ENCODE results near the gene PRRX2. TPM values are rescaled to one million over a fixed set of nuclear protein-coding genes. Genes with fewer than 3 reads are reported as not detected.

PRRX2 gene
- total and polyA plus RNA-seq, 9 of the 15 experiments (the other 6 are each of a cell fraction or from before 2014, with no cell fraction given): 0.21 TPM; not detected in 8

DNA sequence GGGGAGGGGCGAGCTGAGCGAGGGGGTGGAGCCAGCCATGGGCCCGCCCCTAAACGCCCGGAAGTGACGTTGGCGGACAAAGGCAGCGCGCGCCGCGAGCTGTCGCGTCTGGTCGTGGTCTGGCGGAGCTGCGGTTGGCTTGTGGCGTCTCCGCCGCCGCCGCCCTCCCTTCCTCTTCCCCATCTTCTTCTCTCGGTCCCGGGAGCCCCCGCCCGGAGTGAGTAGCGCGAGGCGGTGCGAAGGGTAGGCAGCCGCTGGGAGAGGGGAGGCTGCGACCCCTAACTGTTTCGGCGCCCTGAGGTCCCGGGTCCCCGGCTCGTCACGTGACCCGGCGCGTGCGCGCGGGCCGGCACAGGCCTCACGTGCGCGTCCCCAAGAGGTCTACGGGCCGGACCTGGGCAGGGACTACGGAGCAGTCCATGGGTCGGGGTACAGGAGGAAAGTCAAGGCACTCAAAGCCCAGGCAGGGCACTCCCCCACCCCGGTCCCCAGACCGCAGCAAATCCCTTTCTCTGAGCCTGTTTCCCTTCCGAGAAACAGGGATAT, 39.3 kb upstream of the PRRX2 start, which contains the start of gene NTMT1 (continued):
- TF ChIP-seq, protein P1, sequence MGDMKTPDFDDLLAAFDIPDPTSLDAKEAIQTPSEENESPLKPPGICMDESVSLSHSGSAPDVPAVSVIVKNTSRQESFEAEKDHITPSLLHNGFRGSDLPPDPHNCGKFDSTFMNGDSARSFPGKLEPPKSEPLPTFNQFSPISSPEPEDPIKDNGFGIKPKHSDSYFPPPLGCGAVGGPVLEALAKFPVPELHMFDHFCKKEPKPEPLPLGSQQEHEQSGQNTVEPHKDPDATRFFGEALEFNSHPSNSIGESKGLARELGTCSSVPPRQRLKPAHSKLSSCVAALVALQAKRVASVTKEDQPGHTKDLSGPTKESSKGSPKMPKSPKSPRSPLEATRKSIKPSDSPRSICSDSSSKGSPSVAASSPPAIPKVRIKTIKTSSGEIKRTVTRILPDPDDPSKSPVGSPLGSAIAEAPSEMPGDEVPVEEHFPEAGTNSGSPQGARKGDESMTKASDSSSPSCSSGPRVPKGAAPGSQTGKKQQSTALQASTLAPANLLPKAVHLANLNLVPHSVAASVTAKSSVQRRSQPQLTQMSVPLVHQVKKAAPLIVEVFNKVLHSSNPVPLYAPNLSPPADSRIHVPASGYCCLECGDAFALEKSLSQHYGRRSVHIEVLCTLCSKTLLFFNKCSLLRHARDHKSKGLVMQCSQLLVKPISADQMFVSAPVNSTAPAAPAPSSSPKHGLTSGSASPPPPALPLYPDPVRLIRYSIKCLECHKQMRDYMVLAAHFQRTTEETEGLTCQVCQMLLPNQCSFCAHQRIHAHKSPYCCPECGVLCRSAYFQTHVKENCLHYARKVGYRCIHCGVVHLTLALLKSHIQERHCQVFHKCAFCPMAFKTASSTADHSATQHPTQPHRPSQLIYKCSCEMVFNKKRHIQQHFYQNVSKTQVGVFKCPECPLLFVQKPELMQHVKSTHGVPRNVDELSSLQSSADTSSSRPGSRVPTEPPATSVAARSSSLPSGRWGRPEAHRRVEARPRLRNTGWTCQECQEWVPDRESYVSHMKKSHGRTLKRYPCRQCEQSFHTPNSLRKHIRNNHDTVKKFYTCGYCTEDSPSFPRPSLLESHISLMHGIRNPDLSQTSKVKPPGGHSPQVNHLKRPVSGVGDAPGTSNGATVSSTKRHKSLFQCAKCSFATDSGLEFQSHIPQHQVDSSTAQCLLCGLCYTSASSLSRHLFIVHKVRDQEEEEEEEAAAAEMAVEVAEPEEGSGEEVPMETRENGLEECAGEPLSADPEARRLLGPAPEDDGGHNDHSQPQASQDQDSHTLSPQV (IDR thresholded peaks at IDR 0.05): 0 out of 2 replicates have a peak, but pooled peaks have one; percentile 16
- TF ChIP-seq ZNF76 (CRISPR knock-in tag; IDR thresholded peaks at IDR 0.05; ENCODE audit: borderline replicate concordance): peak; percentile 65; the same call in 1 of the 2 replicates
- TF ChIP-seq LCOR (CRISPR knock-in tag; IDR thresholded peaks at IDR 0.05): 0 out of 2 replicates have a peak, but pooled peaks have one; percentile 79
- TF ChIP-seq MTA1 (IDR thresholded peaks at IDR 0.05; ENCODE audit: borderline replicate concordance): peak; percentile 68; the same call in 1 of the 2 replicates
- peak; percentile 81 for TF ChIP-seq GTF2E2 (tag; IDR thresholded peaks at IDR 0.05)
- peak; percentile 51 for TF ChIP-seq BCOR (IDR thresholded peaks at IDR 0.05)
- TF ChIP-seq ZNF224 (CRISPR knock-in tag; IDR thresholded peaks at IDR 0.05): no peak
- 0 out of 2 replicates have a peak, but pooled peaks have one; percentile 43 for TF ChIP-seq ZNF77 (CRISPR knock-in tag; IDR thresholded peaks at IDR 0.05)
- 0 out of 4 replicates have a peak, but pooled peaks of 1 of the 2 experiments have one; percentile 50 for TF ChIP-seq NONO (IDR thresholded peaks at IDR 0.05; ENCODE audit: low read depth in 2 of 2, low read length in 1 of 2)
- TF ChIP-seq, protein P2, sequence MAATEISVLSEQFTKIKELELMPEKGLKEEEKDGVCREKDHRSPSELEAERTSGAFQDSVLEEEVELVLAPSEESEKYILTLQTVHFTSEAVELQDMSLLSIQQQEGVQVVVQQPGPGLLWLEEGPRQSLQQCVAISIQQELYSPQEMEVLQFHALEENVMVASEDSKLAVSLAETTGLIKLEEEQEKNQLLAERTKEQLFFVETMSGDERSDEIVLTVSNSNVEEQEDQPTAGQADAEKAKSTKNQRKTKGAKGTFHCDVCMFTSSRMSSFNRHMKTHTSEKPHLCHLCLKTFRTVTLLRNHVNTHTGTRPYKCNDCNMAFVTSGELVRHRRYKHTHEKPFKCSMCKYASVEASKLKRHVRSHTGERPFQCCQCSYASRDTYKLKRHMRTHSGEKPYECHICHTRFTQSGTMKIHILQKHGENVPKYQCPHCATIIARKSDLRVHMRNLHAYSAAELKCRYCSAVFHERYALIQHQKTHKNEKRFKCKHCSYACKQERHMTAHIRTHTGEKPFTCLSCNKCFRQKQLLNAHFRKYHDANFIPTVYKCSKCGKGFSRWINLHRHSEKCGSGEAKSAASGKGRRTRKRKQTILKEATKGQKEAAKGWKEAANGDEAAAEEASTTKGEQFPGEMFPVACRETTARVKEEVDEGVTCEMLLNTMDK (IDR thresholded peaks at IDR 0.05; ENCODE audit: borderline replicate concordance, insufficient read depth, low read depth, low read length, poor library complexity, severe bottlenecking): peak; percentile 1
- TF ChIP-seq NFIC (IDR thresholded peaks at IDR 0.05): peak; percentile 33; the same call in 1 of the 2 replicates
- TF ChIP-seq ZNF165 (CRISPR knock-in tag; IDR thresholded peaks at IDR 0.05; ENCODE audit: borderline replicate concordance): no peak
- peak; percentile 12 for TF ChIP-seq PCBP2 (IDR thresholded peaks at IDR 0.05; ENCODE audit: low read depth, low read length, poor library complexity, severe bottlenecking)
- TF ChIP-seq JUND (IDR thresholded peaks at IDR 0.05; ENCODE audit: borderline replicate concordance, low read depth, low read length): peak; percentile 59; the same call in 1 of the 2 replicates
- no peak for TF ChIP-seq JUND (tag; IDR thresholded peaks at IDR 0.05; ENCODE audit: borderline replicate concordance, low read depth, low read length)
- peak; percentile 64; the same call in 1 of the 2 replicates for TF ChIP-seq NR1H2 (CRISPR knock-in tag; IDR thresholded peaks at IDR 0.05)
- TF ChIP-seq ZNF175 (CRISPR knock-in tag; IDR thresholded peaks at IDR 0.05; ENCODE audit: low read depth): no peak
- TF ChIP-seq, protein P3, sequence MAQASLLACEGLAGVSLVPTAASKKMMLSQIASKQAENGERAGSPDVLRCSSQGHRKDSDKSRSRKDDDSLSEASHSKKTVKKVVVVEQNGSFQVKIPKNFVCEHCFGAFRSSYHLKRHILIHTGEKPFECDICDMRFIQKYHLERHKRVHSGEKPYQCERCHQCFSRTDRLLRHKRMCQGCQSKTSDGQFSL (CRISPR knock-in tag; IDR thresholded peaks at IDR 0.05): no peak
- TF ChIP-seq, protein P3 (tag; IDR thresholded peaks at IDR 0.05): no peak
- TF ChIP-seq RBM14 (IDR thresholded peaks at IDR 0.05; ENCODE audit: borderline replicate concordance, insufficient read depth, low read depth, low read length): no peak

All from K562 (cell line).